PC-9 (cell line): ENCODE measurements around the gene LAYN. TPM values are rescaled to one million over a fixed set of nuclear protein-coding genes. Genes with fewer than 3 reads are reported as not detected.

Source experiments
- BruUV-seq: library from RNA; stranded (reverse); fragments of 400-500 nt; replicated peaks from 2 replicates; lab custom pipeline; 2021; lab: Mats Ljungman, UMichigan
- CTCF ChIA-PET: fragments of 300-600 bp; sonication (Branson Sonifier 250); formaldehyde crosslinking; loops from one replicate; lab custom pipeline; 2022; ENCODE audit warnings: antibody characterized with exemption; lab: Charles Lee
- POLR2A ChIA-PET: fragments of 300-600 bp; sonication (Branson Sonifier 250); formaldehyde crosslinking; loops from one replicate; lab custom pipeline; 2022; ENCODE audit warnings: antibody characterized with exemption; ENCODE audit not compliant: unreplicated experiment; lab: Charles Lee
- DNase-seq, 2 experiments: peaks; one replicate each; pipeline versions ENCODE4 v3.0.0 to v3.0.0-alpha.2; 2015 to 2022; ENCODE audit warnings: mixed read lengths in 1 of 2
- H2AFZ ChIP-seq: fragments of 200-600 bp; sonication (generic); 2 replicates; pipeline ENCODE4 v1.8.1; 2017; ENCODE audit warnings: antibody characterized with exemption
- H3F3A ChIP-seq: fragments of 200-600 bp; sonication (generic); 2 replicates; pipeline ENCODE4 v1.8.1; 2017; ENCODE audit warnings: antibody characterized with exemption, mild to moderate bottlenecking, low read depth; ENCODE audit not compliant: insufficient read depth
- H3K27ac ChIP-seq: fragments of 200-600 bp; sonication (generic); 2 replicates; pipeline ENCODE4 v1.6.1; 2016; ENCODE audit warnings: mixed run types
- H3K27me3 ChIP-seq: fragments of 200-600 bp; sonication (generic); 2 replicates; pipeline ENCODE4 v1.6.1; 2016; ENCODE audit warnings: low read depth, mixed run types; ENCODE audit not compliant: insufficient read depth
- H3K36me3 ChIP-seq: fragments of 200-600 bp; sonication (generic); 2 replicates; pipeline ENCODE4 v1.6.1; 2016; ENCODE audit warnings: low read depth, mixed run types
- H3K4me1 ChIP-seq: fragments of 200-600 bp; sonication (generic); replicated peaks from 2 replicates; pipeline ENCODE4 v1.6.1; 2016; ENCODE audit warnings: mixed run types; ENCODE audit not compliant: insufficient read depth
- H3K4me2 ChIP-seq: fragments of 200-600 bp; sonication (generic); 2 replicates; pipeline ENCODE4 v1.6.1; 2017; ENCODE audit warnings: mixed run types
- H3K4me3 ChIP-seq: fragments of 200-600 bp; sonication (generic); 2 replicates; pipeline ENCODE4 v1.6.1; 2016; ENCODE audit warnings: mixed run types
- H3K79me2 ChIP-seq: fragments of 200-600 bp; sonication (generic); 2 replicates; pipeline ENCODE4 v1.6.1; 2017; ENCODE audit warnings: low read depth, mixed run types
- H3K9me2 ChIP-seq: fragments of 200-600 bp; sonication (generic); 2 replicates; pipeline ENCODE4 v1.8.1; 2017; ENCODE audit warnings: mild to moderate bottlenecking; ENCODE audit not compliant: insufficient read depth
- H3K9me3 ChIP-seq: fragments of 200-600 bp; sonication (generic); 2 replicates; pipeline ENCODE4 v1.8.1; 2016; ENCODE audit warnings: low read depth; ENCODE audit not compliant: insufficient read depth
- H4K20me1 ChIP-seq: fragments of 200-600 bp; sonication (generic); 2 replicates; pipeline ENCODE4 v1.8.1; 2017; ENCODE audit not compliant: insufficient read depth
- EZH2 ChIP-seq: fragments of 200-600 bp; sonication (generic); IDR thresholded peaks from 2 replicates; pipeline ENCODE4 v1.8.0; 2017; ENCODE audit warnings: antibody characterized with exemption, low read depth
- intact Hi-C: fragments of 100-400 bp; cut with micrococcal nuclease; formaldehyde crosslinking; loops from one replicate; pipeline ENCODE4 v1.10.0; 2022; ENCODE audit not compliant: unreplicated experiment
- total RNA-seq: library from RNA; stranded (reverse); gene quantifications from 2 replicates; pipeline ENCODE4 v1.2.3, GENCODE V29; 2021
- TF ChIP-seq, protein P1 (sequence below): fragments of 200-600 bp; sonication (generic); conservative IDR thresholded peaks from 2 replicates; pipeline ENCODE4 v1.6.1; 2017; ENCODE audit warnings: mixed run types, antibody characterized with exemption, mild to moderate bottlenecking, moderate library complexity

The LAYN gene
- total RNA-seq, 1 experiment from 2014 or later: 19.9 TPM

- Histone ChIP-seq H3K36me3 (0 out of 2 replicates have a peak, but pooled peaks cover 3% of the 10 kb centered on the region), H3F3A (peaks cover 17% of the 10 kb centered on the region; the same call in 1 of the 2 replicates), H2AFZ (peak within 1 kb of the TSS; percentile 96), H3K9me2 (no peaks in the 10 kb centered on the region), H3K4me3 (peak within 1 kb of the TSS; percentile 89), H3K27me3 (no peaks in the 10 kb centered on the region), H3K27ac (peak within 1 kb of the TSS; percentile 60), H3K79me2 (peaks cover 47% of the 10 kb centered on the region), H3K4me1 (peaks cover 43% of the 10 kb centered on the region), H3K4me2 (peak within 1 kb of the TSS; percentile 93), H4K20me1 (peaks cover 23% of the 10 kb centered on the region), H3K9me3 (no peaks in the 10 kb centered on the region; the same call in 1 of the 2 replicates)
- CTCF ChIA-PET: interaction anchor here (0.8 kb wide), 1 partner anchor 167 kb away, joined by 4 read pairs; no protein-coding TSS in a partner anchor
- no TSS peak for BruUV-seq
- intact Hi-C loops: loop anchor here (1.0 to 2.0 kb wide), 4 partner anchors 148 to 679 kb away; no protein-coding TSS in a partner anchor
- DNase-seq: peak; percentile 90 to 95
- no peak for TF ChIP-seq EZH2
- TF ChIP-seq, protein P1, sequence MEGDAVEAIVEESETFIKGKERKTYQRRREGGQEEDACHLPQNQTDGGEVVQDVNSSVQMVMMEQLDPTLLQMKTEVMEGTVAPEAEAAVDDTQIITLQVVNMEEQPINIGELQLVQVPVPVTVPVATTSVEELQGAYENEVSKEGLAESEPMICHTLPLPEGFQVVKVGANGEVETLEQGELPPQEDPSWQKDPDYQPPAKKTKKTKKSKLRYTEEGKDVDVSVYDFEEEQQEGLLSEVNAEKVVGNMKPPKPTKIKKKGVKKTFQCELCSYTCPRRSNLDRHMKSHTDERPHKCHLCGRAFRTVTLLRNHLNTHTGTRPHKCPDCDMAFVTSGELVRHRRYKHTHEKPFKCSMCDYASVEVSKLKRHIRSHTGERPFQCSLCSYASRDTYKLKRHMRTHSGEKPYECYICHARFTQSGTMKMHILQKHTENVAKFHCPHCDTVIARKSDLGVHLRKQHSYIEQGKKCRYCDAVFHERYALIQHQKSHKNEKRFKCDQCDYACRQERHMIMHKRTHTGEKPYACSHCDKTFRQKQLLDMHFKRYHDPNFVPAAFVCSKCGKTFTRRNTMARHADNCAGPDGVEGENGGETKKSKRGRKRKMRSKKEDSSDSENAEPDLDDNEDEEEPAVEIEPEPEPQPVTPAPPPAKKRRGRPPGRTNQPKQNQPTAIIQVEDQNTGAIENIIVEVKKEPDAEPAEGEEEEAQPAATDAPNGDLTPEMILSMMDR: peak; percentile 78
- POLR2A ChIA-PET: interaction anchor here (0.7 kb wide), 1 partner anchor 46 kb away, joined by 4 read pairs; no protein-coding TSS in a partner anchor
Measured at GRCh38 chr11:111601979-111602864, 61.7 kb downstream of the LAYN start, which contains the start of gene SIK2. TSS of gene SIK2 (plus strand) at chr11:111602449. CDS start at chr11:111602564, 115 bp downstream.

DNA sequence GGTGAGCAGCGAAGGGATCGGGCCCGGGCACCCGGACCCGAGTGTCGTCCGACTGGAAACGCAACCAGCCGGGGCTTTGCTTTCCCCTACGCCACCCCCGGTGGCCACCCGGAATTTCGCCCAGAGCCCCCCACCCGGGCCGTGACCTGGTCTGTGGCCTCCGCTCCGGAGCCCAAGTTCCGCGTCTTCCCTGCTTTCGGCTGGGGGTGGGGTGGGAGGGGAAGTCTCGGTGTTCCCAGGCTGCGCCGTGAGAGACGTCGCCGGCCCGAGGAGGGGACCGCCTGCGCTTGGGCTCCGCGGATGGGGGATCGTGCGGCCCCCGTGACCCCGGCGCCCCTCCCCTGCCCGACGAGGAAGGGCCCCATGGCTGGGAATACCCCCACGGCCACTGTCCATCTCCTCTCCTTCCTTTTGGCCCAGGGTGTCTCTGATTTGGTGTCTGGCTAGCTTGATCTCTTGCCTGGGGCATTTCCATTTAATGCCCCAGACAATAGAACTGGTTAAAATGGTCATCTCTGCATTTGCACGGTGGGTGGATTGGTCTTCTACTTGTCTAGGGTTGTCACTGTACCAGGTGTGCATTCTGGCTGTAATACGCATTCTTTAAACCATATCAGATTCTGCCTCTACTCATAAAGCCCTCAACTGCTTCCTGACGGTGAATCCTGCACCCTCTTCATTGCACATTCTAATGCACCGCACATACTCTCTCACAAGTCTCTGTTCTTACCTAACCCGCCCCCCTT lies 62.5 kb downstream of the LAYN start:
- Histone ChIP-seq H3K4me2 (peak overlapping the region; percentile 93), H3K4me3 (peak overlapping the region; percentile 89), H3K4me1 (peaks cover 44% of the 10 kb centered on the region), H3K27ac (peak overlapping the region; percentile 60), H3K27me3 (no peaks in the 10 kb centered on the region), H3K79me2 (peaks cover 55% of the 10 kb centered on the region), H2AFZ (peak overlapping the region; percentile 96), H4K20me1 (peaks cover 23% of the 10 kb centered on the region), H3F3A (peaks cover 17% of the 10 kb centered on the region; the same call in 1 of the 2 replicates), H3K9me2 (no peaks in the 10 kb centered on the region), H3K36me3 (0 out of 2 replicates have a peak, but pooled peaks cover 5% of the 10 kb centered on the region), H3K9me3 (no peaks in the 10 kb centered on the region)
- CTCF ChIA-PET: interaction anchor here (0.7 to 0.8 kb wide), 2 partner anchors 166 to 529 kb away, joined by 3 to 4 read pairs; no protein-coding TSS in a partner anchor
- no peak for TF ChIP-seq EZH2
- TF ChIP-seq, protein P1: no peak
- DNase-seq: peak in 1 of 2 experiments; percentile 53
- BruUV-seq: no TSS peak
- intact Hi-C loops: loop anchor here (1.0 to 2.0 kb wide), 4 partner anchors 149 to 678 kb away; no protein-coding TSS in a partner anchor
- POLR2A ChIA-PET: interaction anchor here (0.7 kb wide), 1 partner anchor 45 kb away, joined by 4 read pairs; no protein-coding TSS in a partner anchor
